ENCODE results near the gene GUCY2C.

- TF ChIP-seq EZH2 (IDR thresholded peaks at IDR 0.05; ENCODE audit: borderline replicate concordance, insufficient read depth, low read depth, low read length, poor library complexity, severe bottlenecking) = no peak
- no peak for TF ChIP-seq CTCF (IDR thresholded peaks at IDR 0.05)
Measured at GRCh38 chr12:14638066-14638465, 58.3 kb downstream of the GUCY2C start.
